ENCODE data around the gene SMIM15.

The SMIM15 gene

DNA sequence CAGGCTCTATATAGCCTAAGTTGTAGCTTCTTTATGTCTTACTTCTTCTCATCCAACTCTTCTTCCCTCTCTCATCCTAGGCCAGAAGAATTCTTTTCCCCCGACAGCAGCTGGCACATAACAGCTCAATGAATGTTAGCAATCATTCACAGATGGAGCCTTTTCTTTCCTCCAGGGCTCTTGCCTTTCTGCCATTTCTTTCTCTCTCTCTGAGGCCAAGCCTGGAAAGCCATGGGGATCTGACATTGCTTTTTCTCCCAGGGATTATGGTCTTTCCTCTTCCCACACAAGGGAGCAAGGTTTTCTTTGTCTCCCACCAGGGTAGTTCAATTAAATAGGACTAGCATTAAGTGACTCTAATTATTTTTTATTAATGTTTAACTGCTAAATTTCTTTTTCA is 20.5 kb downstream of the SMIM15 start:
- no peak for DNase-seq (ENCODE audit: extremely low read depth, low read depth)
- TF ChIP-seq, protein P1, sequence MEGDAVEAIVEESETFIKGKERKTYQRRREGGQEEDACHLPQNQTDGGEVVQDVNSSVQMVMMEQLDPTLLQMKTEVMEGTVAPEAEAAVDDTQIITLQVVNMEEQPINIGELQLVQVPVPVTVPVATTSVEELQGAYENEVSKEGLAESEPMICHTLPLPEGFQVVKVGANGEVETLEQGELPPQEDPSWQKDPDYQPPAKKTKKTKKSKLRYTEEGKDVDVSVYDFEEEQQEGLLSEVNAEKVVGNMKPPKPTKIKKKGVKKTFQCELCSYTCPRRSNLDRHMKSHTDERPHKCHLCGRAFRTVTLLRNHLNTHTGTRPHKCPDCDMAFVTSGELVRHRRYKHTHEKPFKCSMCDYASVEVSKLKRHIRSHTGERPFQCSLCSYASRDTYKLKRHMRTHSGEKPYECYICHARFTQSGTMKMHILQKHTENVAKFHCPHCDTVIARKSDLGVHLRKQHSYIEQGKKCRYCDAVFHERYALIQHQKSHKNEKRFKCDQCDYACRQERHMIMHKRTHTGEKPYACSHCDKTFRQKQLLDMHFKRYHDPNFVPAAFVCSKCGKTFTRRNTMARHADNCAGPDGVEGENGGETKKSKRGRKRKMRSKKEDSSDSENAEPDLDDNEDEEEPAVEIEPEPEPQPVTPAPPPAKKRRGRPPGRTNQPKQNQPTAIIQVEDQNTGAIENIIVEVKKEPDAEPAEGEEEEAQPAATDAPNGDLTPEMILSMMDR (IDR thresholded peaks at IDR 0.05; ENCODE audit: low read depth, low read length): no peak

DNA sequence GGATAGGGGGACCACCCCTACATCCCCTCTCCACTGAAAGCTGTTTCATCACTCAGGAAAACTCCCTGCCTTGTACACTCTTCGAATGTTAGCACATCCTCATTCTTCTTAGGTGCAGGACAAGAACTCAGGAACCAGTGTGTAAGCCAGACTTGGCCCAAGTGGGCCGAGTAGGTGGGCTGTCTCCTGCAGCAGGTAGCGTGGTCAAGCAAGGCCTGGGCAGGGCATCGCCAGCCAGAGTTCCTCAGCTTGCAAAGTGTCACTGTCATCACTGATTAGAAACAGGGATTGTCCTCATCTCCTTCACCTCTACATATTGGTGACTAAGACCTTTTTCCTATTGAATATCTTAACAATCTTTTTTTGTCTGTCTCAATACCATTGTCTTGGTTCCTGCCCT is 22.3 kb downstream of the SMIM15 start:
- DNase-seq (ENCODE audit: extremely low read depth, low read depth): no peak
- TF ChIP-seq, protein P1 (IDR thresholded peaks at IDR 0.05; ENCODE audit: low read depth, low read length): no peak

DNA sequence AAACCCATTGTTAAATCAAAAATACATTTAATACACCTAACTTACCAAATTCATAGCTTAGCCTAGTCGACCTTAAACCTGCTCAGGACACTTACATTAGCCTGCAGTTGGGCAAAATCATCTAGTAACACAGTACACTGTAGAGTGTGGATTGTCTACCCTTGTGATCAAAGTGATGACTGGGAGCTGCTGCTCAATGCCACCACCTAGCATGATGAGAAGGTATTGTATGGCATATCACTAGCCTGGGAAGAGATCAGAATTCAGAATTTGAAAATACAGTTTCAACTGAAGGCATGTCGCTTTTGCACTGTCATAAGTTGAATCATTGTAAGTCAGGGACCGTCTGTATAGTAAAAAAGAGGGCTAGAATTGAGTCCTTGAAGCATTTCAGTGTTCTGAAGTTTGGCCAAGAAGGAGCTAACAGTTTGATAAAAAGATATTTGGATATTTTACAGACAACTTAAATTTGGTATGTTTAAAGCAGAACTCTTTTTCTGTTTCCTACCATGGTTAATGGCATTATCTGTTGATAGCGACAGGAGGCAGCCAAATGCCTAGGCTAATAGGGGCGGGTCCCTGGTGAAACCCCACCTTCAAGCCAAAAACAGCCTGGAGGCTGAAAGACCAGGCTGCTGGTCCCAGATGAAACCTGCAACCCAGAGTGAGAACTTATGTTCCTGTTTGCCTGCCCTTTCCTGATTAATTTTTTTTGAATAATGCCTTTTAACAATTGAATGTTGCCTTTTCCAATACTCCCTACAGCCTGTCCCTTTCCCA is 23.0 kb downstream of the SMIM15 start:
- TF ChIP-seq, protein P1 (IDR thresholded peaks at IDR 0.05; ENCODE audit: low read depth, low read length): peak; percentile 13
- no peak for DNase-seq (ENCODE audit: extremely low read depth, low read depth)

DNA sequence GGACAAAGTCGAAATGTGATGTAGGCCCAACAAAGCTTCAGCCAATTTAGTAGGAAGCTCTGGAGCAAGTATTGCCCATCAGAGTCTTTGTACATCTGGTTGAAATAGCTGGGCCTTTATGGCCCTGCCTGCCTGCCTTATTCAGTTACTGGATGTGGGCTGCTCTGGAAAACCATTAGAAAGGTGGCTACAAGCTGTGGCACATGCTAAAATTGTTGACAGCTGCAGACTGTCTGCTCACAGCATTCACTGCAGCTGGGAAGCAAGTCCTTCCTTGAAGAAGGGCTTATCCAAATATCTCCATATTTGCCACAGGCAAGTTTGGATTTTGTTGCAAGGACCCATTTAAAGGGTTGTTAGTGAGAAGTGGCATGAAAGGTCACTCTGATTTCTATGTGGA is 24.4 kb downstream of the SMIM15 start:
- no peak for DNase-seq (ENCODE audit: extremely low read depth, low read depth)
- TF ChIP-seq, protein P1 (IDR thresholded peaks at IDR 0.05; ENCODE audit: low read depth, low read length): no peak

DNA sequence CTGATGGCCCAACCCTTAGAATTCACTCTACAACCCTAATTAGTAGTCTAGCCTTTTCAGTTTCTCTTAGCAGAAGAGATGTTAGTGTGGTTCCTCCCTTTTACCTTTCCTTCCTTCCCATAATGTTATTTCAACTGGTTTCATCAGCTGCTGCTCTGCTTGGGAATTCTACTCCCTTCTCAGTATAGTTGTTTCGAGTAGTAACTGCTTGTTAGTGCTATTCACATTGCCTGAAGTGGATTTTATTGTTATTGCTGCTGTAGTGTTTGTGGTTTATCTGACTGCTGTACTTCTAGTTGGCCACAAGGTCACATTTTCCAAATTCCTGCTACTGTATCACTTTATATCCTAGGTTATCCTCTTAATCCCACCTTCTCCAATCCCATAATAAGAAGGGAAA is 29.7 kb downstream of the SMIM15 start:
- DNase-seq (ENCODE audit: extremely low read depth, low read depth): no peak
- TF ChIP-seq, protein P1 (IDR thresholded peaks at IDR 0.05; ENCODE audit: low read depth, low read length): no peak

DNA sequence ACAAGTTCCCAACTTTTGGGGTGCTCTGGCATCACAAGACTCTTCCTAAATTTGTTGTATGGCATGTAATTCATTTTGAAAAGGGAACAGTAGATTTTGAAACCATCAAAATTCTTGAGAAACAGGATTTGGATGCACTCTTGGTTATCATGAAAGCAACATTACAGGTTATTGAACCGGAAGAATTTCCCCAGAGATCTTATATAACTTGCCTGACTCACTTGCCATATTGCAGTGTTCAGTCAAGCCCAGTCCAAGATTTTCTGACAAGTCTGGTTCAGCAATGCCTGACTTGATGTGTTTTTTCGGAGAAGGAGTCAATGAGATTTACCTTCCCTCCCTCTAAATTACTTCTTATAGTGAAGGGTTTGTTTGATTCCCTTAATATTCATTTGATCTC is 32.0 kb downstream of the SMIM15 start:
- no peak for DNase-seq (ENCODE audit: extremely low read depth, low read depth)
- TF ChIP-seq, protein P1 (IDR thresholded peaks at IDR 0.05; ENCODE audit: low read depth, low read length): no peak

DNA sequence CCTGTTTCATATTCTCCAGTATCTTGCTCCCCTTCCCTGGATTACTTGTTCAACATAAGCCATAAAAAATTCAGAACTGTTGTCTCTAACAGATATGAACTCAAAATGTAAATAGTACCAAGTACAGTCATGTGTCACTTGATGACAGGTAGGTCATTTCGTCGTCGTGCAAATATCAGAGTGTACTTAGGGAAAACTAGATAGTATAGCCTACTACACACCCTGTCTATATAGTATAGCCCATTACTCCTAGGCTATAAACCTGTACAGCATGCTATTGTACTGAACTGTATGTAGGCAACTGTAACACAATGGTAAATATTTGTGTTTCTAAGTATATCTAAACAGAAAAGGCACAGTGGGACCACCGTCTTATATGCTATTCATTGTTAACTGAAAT is 39.1 kb downstream of the SMIM15 start:
- TF ChIP-seq, protein P1 (IDR thresholded peaks at IDR 0.05; ENCODE audit: low read depth, low read length): no peak
- no peak for DNase-seq (ENCODE audit: extremely low read depth, low read depth)

Measured in AG09319 (cell line).